ENCODE measurements around the gene LTN1.
"Not testable (repeated sequence)": the region's sequence is repeated elsewhere in the genome, so short reads cannot be mapped to it uniquely, and the experiment has no call there.

LTN1 gene

GRCh38 chr21:28988146-28988545, 4.5 kb downstream of the LTN1 start:
- not testable (repeated sequence) for H3K27me3 ChIP-seq (ENCODE audit: control insufficient read depth in 1 of 2, insufficient read depth in 1 of 2, low read length in 2 of 2); H2BK15ac ChIP-seq (ENCODE audit: low read depth, poor library complexity, severe bottlenecking); H3K4me2 ChIP-seq (ENCODE audit: low read length, poor library complexity, severe bottlenecking); H3K4ac ChIP-seq (ENCODE audit: low read depth in 1 of 2, low read length in 2 of 2); H3K18ac ChIP-seq (ENCODE audit: low read depth in 1 of 2, low read length in 2 of 2); H3K14ac ChIP-seq (ENCODE audit: low read length in 2 of 2); H2BK120ac ChIP-seq (ENCODE audit: low read depth, low read length); H3K9ac ChIP-seq (ENCODE audit: low read length); H3K4me3 ChIP-seq (ENCODE audit: insufficient read depth in 1 of 2, low read depth in 1 of 2, low read length in 2 of 2); H4K8ac ChIP-seq (ENCODE audit: low read length); H2BK12ac ChIP-seq (ENCODE audit: low read length in 2 of 2); H2BK5ac ChIP-seq (ENCODE audit: low read depth, low read length, poor library complexity, severe bottlenecking); H3K9me3 ChIP-seq (ENCODE audit: control insufficient read depth, low read length); H3K4me1 ChIP-seq (ENCODE audit: control insufficient read depth, insufficient read depth, low read depth, low read length); H2AFZ ChIP-seq (ENCODE audit: low read depth, low read length); H3K23ac ChIP-seq (ENCODE audit: low read length in 2 of 2); H3K27ac ChIP-seq (ENCODE audit: low read length, poor library complexity, severe bottlenecking); H2AK5ac ChIP-seq (ENCODE audit: low read length, severe bottlenecking); H3K79me1 ChIP-seq (replicated peaks; ENCODE audit: low read length, poor library complexity, severe bottlenecking); H4K91ac ChIP-seq (ENCODE audit: low read length)
- peak; percentile 16 for DNase-seq
- H3K36me3 ChIP-seq (ENCODE audit: control insufficient read depth in 1 of 2, insufficient read depth in 2 of 2, low read depth in 1 of 2, low read length in 2 of 2), result peaks cover 0 to 33% of the 10 kb centered on the region in 2 experiments
- 91% methylated on average over 3 of the region's 6 CpGs for WGBS

- Histone ChIP-seq H3K4me3 (ENCODE audit: insufficient read depth in 1 of 2, low read depth in 1 of 2, low read length in 2 of 2) (no peak overlapping the region), H3K36me3 (ENCODE audit: control insufficient read depth in 1 of 2, insufficient read depth in 2 of 2, low read depth in 1 of 2, low read length in 2 of 2) (peaks cover 4 to 47% of the 10 kb centered on the region in 2 experiments), H2BK5ac (ENCODE audit: low read depth, low read length, poor library complexity, severe bottlenecking) (no peak overlapping the region), H3K27ac (ENCODE audit: low read length, poor library complexity, severe bottlenecking) (no peak overlapping the region), H2BK120ac (ENCODE audit: low read depth, low read length) (no peak overlapping the region), H2BK12ac (ENCODE audit: low read length in 2 of 2) (no peak overlapping the region), H3K9me3 (ENCODE audit: control insufficient read depth, low read length) (no peaks in the 10 kb centered on the region), H3K27me3 (ENCODE audit: control insufficient read depth in 1 of 2, insufficient read depth in 1 of 2, low read length in 2 of 2) (no peaks in the 10 kb centered on the region), H3K4me1 (ENCODE audit: control insufficient read depth, insufficient read depth, low read depth, low read length) (peaks cover 7% of the 10 kb centered on the region), H2AK5ac (ENCODE audit: low read length, severe bottlenecking) (no peak overlapping the region), H3K9ac (ENCODE audit: low read length) (no peak overlapping the region), H3K23ac (ENCODE audit: low read length in 2 of 2) (no peak overlapping the region), H3K18ac (ENCODE audit: low read depth in 1 of 2, low read length in 2 of 2) (no peak overlapping the region), H2BK15ac (ENCODE audit: low read depth, poor library complexity, severe bottlenecking) (no peak overlapping the region), H2AFZ (ENCODE audit: low read depth, low read length) (no peak overlapping the region), H3K79me1 (replicated peaks; ENCODE audit: low read length, poor library complexity, severe bottlenecking) (peaks cover 14% of the 10 kb centered on the region), H3K4ac (ENCODE audit: low read depth in 1 of 2, low read length in 2 of 2) (no peak overlapping the region), H3K4me2 (ENCODE audit: low read length, poor library complexity, severe bottlenecking) (no peak overlapping the region), H3K14ac (ENCODE audit: low read length in 2 of 2) (no peak overlapping the region), H4K91ac (ENCODE audit: low read length) (no peak overlapping the region), H4K8ac (ENCODE audit: low read length) (no peak overlapping the region)
- whole genome bisulfite sequencing, result 96% methylated on average over 4 of the region's 4 CpGs
- no peak for DNase-seq
These were observed 6.0 kb downstream of the LTN1 start for GRCh38 chr21:28986677-28987076.

GRCh38 chr21:28982637-28983036, 10.0 kb downstream of the LTN1 start:
- Histone ChIP-seq H3K18ac (ENCODE audit: low read depth in 1 of 2, low read length in 2 of 2) (no peak overlapping the region), H2BK15ac (ENCODE audit: low read depth, poor library complexity, severe bottlenecking) (no peak overlapping the region), H3K27ac (ENCODE audit: low read length, poor library complexity, severe bottlenecking) (no peak overlapping the region), H2BK12ac (ENCODE audit: low read length in 2 of 2) (no peak overlapping the region), H4K91ac (ENCODE audit: low read length) (no peak overlapping the region), H3K4ac (ENCODE audit: low read depth in 1 of 2, low read length in 2 of 2) (no peak overlapping the region), H2AK5ac (ENCODE audit: low read length, severe bottlenecking) (no peak overlapping the region), H3K4me1 (ENCODE audit: control insufficient read depth, insufficient read depth, low read depth, low read length) (no peaks in the 10 kb centered on the region), H2BK120ac (ENCODE audit: low read depth, low read length) (no peak overlapping the region), H3K14ac (ENCODE audit: low read length in 2 of 2) (no peak overlapping the region), H4K8ac (ENCODE audit: low read length) (no peak overlapping the region), H3K9me3 (ENCODE audit: control insufficient read depth, low read length) (no peaks in the 10 kb centered on the region), H3K9ac (ENCODE audit: low read length) (no peak overlapping the region), H3K23ac (ENCODE audit: low read length in 2 of 2) (no peak overlapping the region), H2AFZ (ENCODE audit: low read depth, low read length) (no peak overlapping the region), H3K27me3 (ENCODE audit: control insufficient read depth in 1 of 2, insufficient read depth in 1 of 2, low read length in 2 of 2) (no peaks in the 10 kb centered on the region), H3K4me3 (ENCODE audit: insufficient read depth in 1 of 2, low read depth in 1 of 2, low read length in 2 of 2) (no peak overlapping the region), H2BK5ac (ENCODE audit: low read depth, low read length, poor library complexity, severe bottlenecking) (no peak overlapping the region), H3K36me3 (ENCODE audit: control insufficient read depth in 1 of 2, insufficient read depth in 2 of 2, low read depth in 1 of 2, low read length in 2 of 2) (peaks cover 13 to 80% of the 10 kb centered on the region in 2 experiments), H3K79me1 (replicated peaks; ENCODE audit: low read length, poor library complexity, severe bottlenecking) (peaks cover 14% of the 10 kb centered on the region), H3K4me2 (ENCODE audit: low read length, poor library complexity, severe bottlenecking) (no peak overlapping the region)
- DNase-seq, result no peak
- 100% methylated on average over 1 of the region's 1 CpG for WGBS

- Histone ChIP-seq H3K9ac (ENCODE audit: low read length) (no peak overlapping the region), H3K27ac (ENCODE audit: low read length, poor library complexity, severe bottlenecking) (no peak overlapping the region), H4K91ac (ENCODE audit: low read length) (no peak overlapping the region), H3K27me3 (ENCODE audit: control insufficient read depth in 1 of 2, insufficient read depth in 1 of 2, low read length in 2 of 2) (no peaks in the 10 kb centered on the region), H2BK15ac (ENCODE audit: low read depth, poor library complexity, severe bottlenecking) (no peak overlapping the region), H3K36me3 (ENCODE audit: control insufficient read depth in 1 of 2, insufficient read depth in 2 of 2, low read depth in 1 of 2, low read length in 2 of 2) (peaks cover 27 to 78% of the 10 kb centered on the region in 2 experiments), H3K9me3 (ENCODE audit: control insufficient read depth, low read length) (no peaks in the 10 kb centered on the region), H3K4me2 (ENCODE audit: low read length, poor library complexity, severe bottlenecking) (no peak overlapping the region), H3K23ac (ENCODE audit: low read length in 2 of 2) (no peak overlapping the region), H2AK5ac (ENCODE audit: low read length, severe bottlenecking) (no peak overlapping the region), H2BK120ac (ENCODE audit: low read depth, low read length) (no peak overlapping the region), H3K4me3 (ENCODE audit: insufficient read depth in 1 of 2, low read depth in 1 of 2, low read length in 2 of 2) (no peak overlapping the region), H3K14ac (ENCODE audit: low read length in 2 of 2) (no peak overlapping the region), H2AFZ (ENCODE audit: low read depth, low read length) (no peak overlapping the region), H2BK5ac (ENCODE audit: low read depth, low read length, poor library complexity, severe bottlenecking) (no peak overlapping the region), H3K4ac (ENCODE audit: low read depth in 1 of 2, low read length in 2 of 2) (no peak overlapping the region), H3K79me1 (replicated peaks; ENCODE audit: low read length, poor library complexity, severe bottlenecking) (peaks cover 20% of the 10 kb centered on the region), H3K4me1 (ENCODE audit: control insufficient read depth, insufficient read depth, low read depth, low read length) (no peaks in the 10 kb centered on the region), H2BK12ac (ENCODE audit: low read length in 2 of 2) (no peak overlapping the region), H4K8ac (ENCODE audit: low read length) (no peak overlapping the region), H3K18ac (ENCODE audit: low read depth in 1 of 2, low read length in 2 of 2) (no peak overlapping the region)
- WGBS, result 100% methylated on average over 1 of the region's 1 CpG
- DNase-seq, result no peak
These were observed 13.6 kb downstream of the LTN1 start for GRCh38 chr21:28979092-28979491.
